ENCODE results near the gene UFD1.

- TF ChIP-seq EZH2 (IDR thresholded peaks at IDR 0.05; ENCODE audit: borderline replicate concordance) (no peak), CTCF (IDR thresholded peaks at IDR 0.05; ENCODE audit: poor library complexity) (no peak), EZH2phosphoT487 (IDR thresholded peaks at IDR 0.05; ENCODE audit: low read depth, severe bottlenecking, unreplicated experiment) (no peak)
Measured at GRCh38 chr22:19460036-19460435, 19.0 kb downstream of the UFD1 start.
